SH-SY5Y (cell line): ENCODE data around the gene PCGF1.

Source experiments
- GATA2 ChIP-seq: IDR thresholded peaks from 2 replicates; pipeline ENCODE4 v1.6.1; 2011; ENCODE audit warnings: mild to moderate bottlenecking, low read depth, low read length
- GATA3 ChIP-seq: IDR thresholded peaks from 2 replicates; pipeline ENCODE4 v1.6.1; 2011; ENCODE audit warnings: low read depth, mild to moderate bottlenecking, low read length, moderate library complexity

GRCh38 chr2:74540291-74540690 is 32.8 kb upstream of the PCGF1 start:
- TF ChIP-seq GATA2 = no peak
- no peak for TF ChIP-seq GATA3
